CD4-positive, CD25-positive, alpha-beta regulatory T cell (primary cell): Measurements from ENCODE around the gene F8. TPM values are rescaled to one million over a fixed set of nuclear protein-coding genes. Genes with fewer than 3 reads are reported as not detected.
"Not testable (repeated sequence)": the region's sequence is repeated elsewhere in the genome, so short reads cannot be mapped to it uniquely, and the experiment has no call there.

Experiments
- ATAC-seq, 2 donors: fragments of 150-1000 bp; cut with Tn5 transposase; one replicate each; pipeline ENCODE4 v1.10.0; 2021; ENCODE audit warnings: low read depth in 2 of 2, moderate number of reproducible peaks in 2 of 2, moderate library complexity in 1 of 2
- DNase-seq, 3 donors: peaks; one replicate each; pipeline versions ENCODE4 v3.0.0 to v3.0.0-alpha.2; 2012 to 2022; ENCODE audit warnings: mixed read lengths in 1 of 3
- H3K27ac ChIP-seq: one replicate; pipeline ENCODE4 v1.7.0; 2013; ENCODE audit warnings: mild to moderate bottlenecking, low read length; ENCODE audit not compliant: insufficient read depth, poor library complexity, severe bottlenecking
- H3K27me3 ChIP-seq: one replicate; pipeline ENCODE4 v1.7.0; 2013; ENCODE audit warnings: low read length; ENCODE audit not compliant: control insufficient read depth, insufficient read depth
- H3K36me3 ChIP-seq: one replicate; pipeline ENCODE4 v1.7.0; 2013; ENCODE audit warnings: mild to moderate bottlenecking, low read length, moderate library complexity; ENCODE audit not compliant: control insufficient read depth, insufficient read depth
- H3K4me1 ChIP-seq: 2 replicates; pipeline ENCODE4 v1.7.0; 2013; ENCODE audit warnings: mild to moderate bottlenecking, low read length; ENCODE audit not compliant: insufficient read depth, control insufficient read depth, poor library complexity, severe bottlenecking
- H3K4me3 ChIP-seq: one replicate; pipeline ENCODE4 v1.7.0; 2013; ENCODE audit warnings: low read depth, mild to moderate bottlenecking, low read length, moderate library complexity
- H3K9me3 ChIP-seq, 2 experiments: 1 replicate in 1 of 2; 2 replicates in 1 of 2; pipeline ENCODE4 v1.7.0; 2013; ENCODE audit warnings: low read length in 2 of 2, mild to moderate bottlenecking in 1 of 2, moderate library complexity in 1 of 2; ENCODE audit not compliant: control insufficient read depth in 2 of 2
- H3K27ac Mint-ChIP-seq, 3 donors: one replicate each; pipeline ENCODE4 v1.8.0; 2020 to 2022; ENCODE audit warnings: mild to moderate bottlenecking in 3 of 3, mixed read lengths in 3 of 3, moderate library complexity in 2 of 3
- H3K27me3 Mint-ChIP-seq: one replicate; pipeline ENCODE4 v1.8.0; 2022; ENCODE audit warnings: mild to moderate bottlenecking, mixed read lengths
- H3K36me3 Mint-ChIP-seq: one replicate; pipeline ENCODE4 v1.8.0; 2020; ENCODE audit warnings: mixed read lengths
- H3K4me1 Mint-ChIP-seq, 4 donors: one replicate each; pipeline ENCODE4 v1.8.0; 2020 to 2022; ENCODE audit warnings: mixed read lengths in 4 of 4, mild to moderate bottlenecking in 1 of 4
- H3K4me3 Mint-ChIP-seq, 4 donors: one replicate each; pipeline ENCODE4 v1.8.0; 2020 to 2022; ENCODE audit warnings: mild to moderate bottlenecking in 4 of 4, mixed read lengths in 4 of 4, moderate library complexity in 3 of 4
- H3K9me3 Mint-ChIP-seq, 7 donors: one replicate each; pipeline ENCODE4 v1.8.0; 2020 to 2022; ENCODE audit warnings: mixed read lengths in 7 of 7, mild to moderate bottlenecking in 3 of 7, moderate library complexity in 2 of 7
- polyA plus RNA-seq, 4 donors: library from polyadenylated mRNA; unstranded; fragments of 300-500 nt; fragmentation: Illumina TruSeq; gene quantifications; one replicate each; pipeline ENCODE4 v1.2.3, GENCODE V29; 2021
- total RNA-seq: library from RNA; stranded (reverse); gene quantifications from one replicate; pipeline ENCODE4 v1.2.3, GENCODE V29; 2022

Gene F8
- total and polyA plus RNA-seq, 5 donors from 2014 or later, result 0.89 to 7.3 (median 4.3) TPM

GRCh38 chrX:154886789-154887221 lies 135.7 kb downstream of the F8 start:
- DNase-seq, H3K4me3 Mint-ChIP-seq, H3K27ac Mint-ChIP-seq, H3K27me3 ChIP-seq, H3K27ac ChIP-seq, H3K4me3 ChIP-seq, H3K27me3 Mint-ChIP-seq, H3K4me1 ChIP-seq, H3K9me3 Mint-ChIP-seq, H3K36me3 Mint-ChIP-seq, H3K36me3 ChIP-seq, H3K9me3 ChIP-seq: not testable (repeated sequence)
- peak; percentile 54 to 57 for ATAC-seq
- H3K4me1 Mint-ChIP-seq, result peaks cover 0 to 18% (median 11%) of the 10 kb centered on the region in 4 donors

- DNase-seq, result peak in 1 of 3 donors; percentile 30
- not testable (repeated sequence) for H3K4me3 ChIP-seq, H3K36me3 ChIP-seq, H3K27ac ChIP-seq, H3K4me1 ChIP-seq, H3K9me3 ChIP-seq, H3K4me3 Mint-ChIP-seq, H3K9me3 Mint-ChIP-seq, H3K27me3 ChIP-seq, H3K36me3 Mint-ChIP-seq, H3K27ac Mint-ChIP-seq, H3K27me3 Mint-ChIP-seq
- peak; percentile 76 to 79 for ATAC-seq
- H3K4me1 Mint-ChIP-seq, result peaks cover 0 to 13% (median 9%) of the 10 kb centered on the region in 4 donors
These were observed 136.3 kb downstream of the F8 start, which contains the start of gene F8A1 for GRCh38 chrX:154886069-154886788. Gene F8A1 (plus strand): TSS chrX:154886355. CDS start chrX:154886375, 20 bp downstream.

DNA sequence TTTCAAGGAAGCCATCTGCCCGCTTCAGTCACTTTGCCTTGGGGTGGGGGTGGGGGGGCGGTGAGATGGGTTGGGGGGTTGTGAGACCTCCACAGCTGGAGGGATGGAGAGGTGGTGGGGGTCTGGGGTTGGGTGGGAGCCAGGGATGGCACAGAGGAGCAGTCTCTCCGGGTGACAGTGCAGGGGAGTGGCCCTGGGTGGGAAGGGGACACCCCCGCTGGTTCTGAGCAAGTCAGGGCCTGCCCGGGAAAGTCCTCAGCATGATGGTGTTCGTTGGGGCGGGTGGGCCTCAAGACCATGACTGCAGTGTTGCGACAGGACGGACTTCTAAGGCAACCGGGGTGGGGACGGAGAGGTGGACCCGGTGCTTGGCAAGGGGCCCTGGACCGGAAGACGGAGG lies 137.0 kb downstream of the F8 start:
- not testable (repeated sequence) for DNase-seq, ATAC-seq, H3K27me3 Mint-ChIP-seq

DNA sequence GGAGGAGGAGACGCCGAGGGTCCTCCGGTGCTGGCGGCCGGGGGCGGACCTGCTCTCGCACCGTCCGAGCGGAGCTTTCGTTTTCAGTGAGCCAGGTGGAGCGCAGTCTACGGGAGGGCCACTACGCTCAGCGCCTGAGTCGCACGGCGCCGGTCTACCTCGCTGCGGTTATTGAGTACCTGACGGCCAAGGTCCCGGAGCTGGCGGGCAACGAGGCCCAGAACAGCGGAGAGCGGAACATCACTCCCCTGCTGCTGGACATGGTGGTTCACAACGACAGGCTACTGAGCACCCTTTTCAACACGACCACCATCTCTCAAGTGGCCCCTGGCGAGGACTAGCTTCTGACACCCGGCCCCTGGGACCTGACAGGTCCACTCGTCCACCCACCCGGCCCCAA lies 137.5 kb downstream of the F8 start:
- H3K4me1 Mint-ChIP-seq, H3K27me3 Mint-ChIP-seq, H3K9me3 ChIP-seq, ATAC-seq, H3K9me3 Mint-ChIP-seq, H3K36me3 ChIP-seq, H3K4me3 ChIP-seq, DNase-seq, H3K27me3 ChIP-seq, H3K4me3 Mint-ChIP-seq, H3K27ac ChIP-seq, H3K4me1 ChIP-seq, H3K36me3 Mint-ChIP-seq, H3K27ac Mint-ChIP-seq: not testable (repeated sequence)

More for the DNA sequence above, 137.0 kb downstream of the F8 start:
- H3K4me3 Mint-ChIP-seq, H3K36me3 ChIP-seq, H3K27ac ChIP-seq, H3K27me3 ChIP-seq, H3K36me3 Mint-ChIP-seq, H3K9me3 ChIP-seq, H3K9me3 Mint-ChIP-seq, H3K4me3 ChIP-seq, H3K4me1 Mint-ChIP-seq, H3K27ac Mint-ChIP-seq, H3K4me1 ChIP-seq: not testable (repeated sequence)

DNA sequence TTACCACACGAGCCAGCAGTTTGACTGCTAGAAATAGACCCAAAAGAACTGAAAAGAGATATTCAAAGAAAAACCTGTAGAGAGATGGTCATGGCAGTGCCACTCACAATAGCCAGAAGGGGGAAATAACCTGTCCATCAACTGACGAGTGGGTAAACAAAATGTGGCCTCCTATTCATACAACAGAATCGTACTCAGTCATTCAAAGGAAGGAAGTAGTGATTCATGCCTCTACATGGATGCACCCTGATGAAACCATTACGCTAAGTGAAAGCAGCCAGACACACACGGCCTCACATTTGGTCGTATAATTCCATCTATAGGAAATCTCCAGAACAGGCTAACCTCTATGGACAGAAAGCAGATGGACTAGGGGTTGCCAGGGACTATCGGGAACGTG lies 138.5 kb downstream of the F8 start:
- not testable (repeated sequence) for H3K27me3 Mint-ChIP-seq, H3K4me3 ChIP-seq, DNase-seq, H3K36me3 Mint-ChIP-seq, H3K4me1 Mint-ChIP-seq, H3K4me3 Mint-ChIP-seq, H3K27ac ChIP-seq, H3K9me3 ChIP-seq, ATAC-seq, H3K27ac Mint-ChIP-seq, H3K27me3 ChIP-seq, H3K36me3 ChIP-seq, H3K4me1 ChIP-seq, H3K9me3 Mint-ChIP-seq

DNA sequence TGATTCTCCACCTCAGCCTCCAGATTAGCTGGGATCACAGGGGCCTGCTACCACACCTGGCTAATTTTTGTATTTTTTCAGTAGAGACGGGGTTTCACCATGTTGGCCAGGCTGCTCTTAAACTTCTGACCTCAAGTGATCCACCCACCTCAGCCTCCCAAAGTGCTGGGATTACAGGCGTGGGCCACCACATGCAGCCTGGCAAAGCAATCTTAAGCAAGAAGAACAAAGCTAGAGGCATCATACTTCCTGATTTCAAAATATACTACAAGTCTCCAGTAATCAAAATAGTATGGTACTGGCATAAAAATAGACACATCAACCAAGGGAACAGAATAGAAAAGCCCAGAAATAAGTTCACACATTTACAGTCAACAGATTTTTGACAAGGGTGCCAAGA lies 149.2 kb downstream of the F8 start:
- Mint-ChIP-seq H3K27me3 (no peaks in the 10 kb centered on the region), H3K9me3 (peaks cover 0 to 10% (median 4%) of the 10 kb centered on the region in 7 donors), H3K36me3 (no peaks in the 10 kb centered on the region), H3K27ac (no peak overlapping the region), H3K4me1 (no peaks in the 10 kb centered on the region), H3K4me3 (no peak overlapping the region)
- Histone ChIP-seq H3K27me3 (no peaks in the 10 kb centered on the region), H3K4me1 (no peaks in the 10 kb centered on the region), H3K4me3 (no peak overlapping the region), H3K9me3 (no peaks in the 10 kb centered on the region), H3K36me3 (no peaks in the 10 kb centered on the region), H3K27ac (no peak overlapping the region)
- no peak for DNase-seq
- ATAC-seq, result no peak

GRCh38 chrX:154868522-154868921 lies 154.0 kb downstream of the F8 start:
- H3K27me3 ChIP-seq, H3K4me3 Mint-ChIP-seq, H3K4me3 ChIP-seq, H3K4me1 Mint-ChIP-seq, H3K27ac ChIP-seq, ATAC-seq, DNase-seq, H3K9me3 ChIP-seq, H3K4me1 ChIP-seq, H3K36me3 Mint-ChIP-seq, H3K27me3 Mint-ChIP-seq, H3K36me3 ChIP-seq: not testable (repeated sequence)
- Mint-ChIP-seq H3K9me3 (peaks cover 0 to 24% (median 5%) of the 10 kb centered on the region in 7 donors), H3K27ac (peak overlapping the region in 1 of 3 donors; percentile 43)

GRCh38 chrX:154855256-154855655 lies 167.3 kb downstream of the F8 start:
- no peak overlapping the region for H3K27ac ChIP-seq
- DNase-seq (no peak), ATAC-seq (no peak)
- no peaks in the 10 kb centered on the region for H3K9me3 ChIP-seq
- H3K27me3 ChIP-seq, result no peaks in the 10 kb centered on the region
- no peaks in the 10 kb centered on the region for H3K36me3 ChIP-seq
- Mint-ChIP-seq H3K36me3 (peaks cover 8% of the 10 kb centered on the region), H3K9me3 (no peaks in the 10 kb centered on the region), H3K27ac (no peak overlapping the region), H3K27me3 (no peaks in the 10 kb centered on the region), H3K4me1 (no peaks in the 10 kb centered on the region), H3K4me3 (no peak overlapping the region)
- no peak overlapping the region for H3K4me3 ChIP-seq
- H3K4me1 ChIP-seq, result no peaks in the 10 kb centered on the region
